IMR-90 (cell line): ENCODE measurements around the gene LRRC26.

Experiments used
- BHLHE40 ChIP-seq: fragments of 150-350 bp; IDR thresholded peaks from 2 replicates; pipeline ENCODE4 v1.6.1; 2016; ENCODE audit warnings: mild to moderate bottlenecking, low read depth, low read length
- CEBPB ChIP-seq: IDR thresholded peaks from 2 replicates; pipeline ENCODE4 v1.6.1; 2012; ENCODE audit warnings: low read depth, low read length, improper control_type of control experiment
- MAZ ChIP-seq: IDR thresholded peaks from 2 replicates; pipeline ENCODE4 v1.6.1; 2012; ENCODE audit warnings: low read depth, mild to moderate bottlenecking, low read length, improper control_type of control experiment, moderate library complexity, borderline replicate concordance
- MXI1 ChIP-seq: IDR thresholded peaks from 2 replicates; pipeline ENCODE4 v1.6.1; 2012; ENCODE audit warnings: low read depth, mild to moderate bottlenecking, low read length, moderate library complexity, borderline replicate concordance
- POLR2A ChIP-seq: IDR thresholded peaks from 2 replicates; pipeline ENCODE4 v1.6.1; 2012; ENCODE audit warnings: mild to moderate bottlenecking, low read depth, low read length
- RAD21 ChIP-seq: IDR thresholded peaks from 2 replicates; pipeline ENCODE4 v1.6.1; 2012; ENCODE audit warnings: low read length, improper control_type of control experiment
- SMC3 ChIP-seq: fragments of 150-350 bp; IDR thresholded peaks from 2 replicates; pipeline ENCODE4 v1.6.1; 2016; ENCODE audit warnings: low read depth, mild to moderate bottlenecking, antibody characterized with exemption, low read length, moderate library complexity
- TF ChIP-seq, protein P1 (sequence below): conservative IDR thresholded peaks from 2 replicates; pipeline ENCODE4 v1.5.1; 2012; ENCODE audit warnings: mild to moderate bottlenecking, low read depth, low read length, improper control_type of control experiment

DNA sequence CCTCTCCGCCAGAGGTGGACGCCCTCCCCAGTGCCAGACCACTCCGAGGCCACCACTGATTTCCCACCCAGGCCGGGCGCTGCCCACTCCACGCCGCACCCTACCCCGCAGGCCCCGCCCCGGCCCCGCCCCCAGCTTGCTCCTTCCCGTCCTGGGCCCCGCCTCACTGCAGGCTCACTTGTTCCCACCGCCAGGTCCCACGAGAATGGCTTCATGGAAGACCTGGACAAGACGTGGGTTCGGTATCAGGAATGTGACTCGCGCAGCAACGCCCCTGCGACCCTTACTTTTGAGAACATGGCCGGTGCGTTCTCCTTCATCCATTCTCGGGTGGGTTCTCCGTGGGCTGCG, 6.5 kb downstream of the LRRC26 start:
- TF ChIP-seq, protein P1, sequence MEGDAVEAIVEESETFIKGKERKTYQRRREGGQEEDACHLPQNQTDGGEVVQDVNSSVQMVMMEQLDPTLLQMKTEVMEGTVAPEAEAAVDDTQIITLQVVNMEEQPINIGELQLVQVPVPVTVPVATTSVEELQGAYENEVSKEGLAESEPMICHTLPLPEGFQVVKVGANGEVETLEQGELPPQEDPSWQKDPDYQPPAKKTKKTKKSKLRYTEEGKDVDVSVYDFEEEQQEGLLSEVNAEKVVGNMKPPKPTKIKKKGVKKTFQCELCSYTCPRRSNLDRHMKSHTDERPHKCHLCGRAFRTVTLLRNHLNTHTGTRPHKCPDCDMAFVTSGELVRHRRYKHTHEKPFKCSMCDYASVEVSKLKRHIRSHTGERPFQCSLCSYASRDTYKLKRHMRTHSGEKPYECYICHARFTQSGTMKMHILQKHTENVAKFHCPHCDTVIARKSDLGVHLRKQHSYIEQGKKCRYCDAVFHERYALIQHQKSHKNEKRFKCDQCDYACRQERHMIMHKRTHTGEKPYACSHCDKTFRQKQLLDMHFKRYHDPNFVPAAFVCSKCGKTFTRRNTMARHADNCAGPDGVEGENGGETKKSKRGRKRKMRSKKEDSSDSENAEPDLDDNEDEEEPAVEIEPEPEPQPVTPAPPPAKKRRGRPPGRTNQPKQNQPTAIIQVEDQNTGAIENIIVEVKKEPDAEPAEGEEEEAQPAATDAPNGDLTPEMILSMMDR: no peak
- TF ChIP-seq BHLHE40: no peak
- TF ChIP-seq MXI1: no peak
- no peak for TF ChIP-seq POLR2A
- no peak for TF ChIP-seq MAZ
- no peak for TF ChIP-seq CEBPB
- no peak for TF ChIP-seq RAD21
- no peak for TF ChIP-seq SMC3
